Measurements from ENCODE around the gene KCNH8.

The KCNH8 gene

DNA sequence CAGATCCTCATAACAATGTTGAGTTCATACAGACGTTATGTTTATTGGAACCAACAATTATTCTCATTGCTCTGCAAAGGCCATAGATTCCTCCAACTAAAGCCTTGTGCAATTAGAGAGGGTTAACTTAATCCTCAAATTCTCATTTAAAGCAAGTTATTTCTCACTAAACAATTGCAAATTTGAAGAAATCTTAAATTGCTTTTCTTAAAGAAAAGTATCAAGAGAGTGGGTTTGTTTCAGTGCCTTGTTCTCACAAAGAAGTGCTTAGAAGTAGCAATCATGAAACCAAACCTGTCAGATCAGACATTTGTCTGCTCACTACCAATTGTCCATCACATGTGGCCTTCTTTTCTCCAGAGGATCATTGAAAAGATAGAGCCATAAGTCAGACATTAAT, 124.8 kb downstream of the KCNH8 start:
- TF ChIP-seq TAF1 (IDR thresholded peaks at IDR 0.05; ENCODE audit: low read depth) (no peak), NFIC (IDR thresholded peaks at IDR 0.05) (no peak), CREB1 (IDR thresholded peaks at IDR 0.05; ENCODE audit: low read depth) (no peak), TEAD4 (IDR thresholded peaks at IDR 0.05) (no peak), CEBPB (IDR thresholded peaks at IDR 0.05) (no peak), RAD21 (IDR thresholded peaks at IDR 0.05; ENCODE audit: low read depth) (no peak), EP300 (IDR thresholded peaks at IDR 0.05; ENCODE audit: borderline replicate concordance) (no peak), EGR1 (IDR thresholded peaks at IDR 0.05) (no peak), YY1 (IDR thresholded peaks at IDR 0.05; ENCODE audit: low read depth) (no peak)
- TF ChIP-seq, protein P1, sequence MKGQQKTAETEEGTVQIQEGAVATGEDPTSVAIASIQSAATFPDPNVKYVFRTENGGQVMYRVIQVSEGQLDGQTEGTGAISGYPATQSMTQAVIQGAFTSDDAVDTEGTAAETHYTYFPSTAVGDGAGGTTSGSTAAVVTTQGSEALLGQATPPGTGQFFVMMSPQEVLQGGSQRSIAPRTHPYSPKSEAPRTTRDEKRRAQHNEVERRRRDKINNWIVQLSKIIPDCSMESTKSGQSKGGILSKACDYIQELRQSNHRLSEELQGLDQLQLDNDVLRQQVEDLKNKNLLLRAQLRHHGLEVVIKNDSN (IDR thresholded peaks at IDR 0.05), result no peak

- TF ChIP-seq ZBTB7A (IDR thresholded peaks at IDR 0.05; ENCODE audit: low read depth) (no peak), NFIC (IDR thresholded peaks at IDR 0.05) (no peak), YY1 (IDR thresholded peaks at IDR 0.05; ENCODE audit: low read depth) (no peak), CEBPB (IDR thresholded peaks at IDR 0.05) (no peak), FOXM1 (IDR thresholded peaks at IDR 0.05; ENCODE audit: borderline replicate concordance, low read depth) (no peak), REST (IDR thresholded peaks at IDR 0.05; ENCODE audit: low read depth) (no peak), EP300 (IDR thresholded peaks at IDR 0.05; ENCODE audit: borderline replicate concordance) (no peak)
- TF ChIP-seq, protein P1 (IDR thresholded peaks at IDR 0.05), result no peak
Measured at GRCh38 chr3:19274576-19274975, 126.3 kb downstream of the KCNH8 start.

GRCh38 chr3:19284974-19285373, 136.7 kb downstream of the KCNH8 start:
- TF ChIP-seq TCF12 (IDR thresholded peaks at IDR 0.05; ENCODE audit: low read depth) (no peak), ZBTB7A (IDR thresholded peaks at IDR 0.05; ENCODE audit: low read depth) (no peak), TEAD4 (IDR thresholded peaks at IDR 0.05) (no peak), EGR1 (IDR thresholded peaks at IDR 0.05) (no peak), CEBPB (IDR thresholded peaks at IDR 0.05) (no peak)

- TF ChIP-seq REST (IDR thresholded peaks at IDR 0.05; ENCODE audit: low read depth), result no peak
- no peak for TF ChIP-seq NFIC (IDR thresholded peaks at IDR 0.05)
- TF ChIP-seq TAF1 (IDR thresholded peaks at IDR 0.05; ENCODE audit: low read depth), result no peak
- TF ChIP-seq EGR1 (IDR thresholded peaks at IDR 0.05), result no peak
- no peak for TF ChIP-seq MAX (IDR thresholded peaks at IDR 0.05)
- no peak for TF ChIP-seq EP300 (IDR thresholded peaks at IDR 0.05; ENCODE audit: borderline replicate concordance)
- TF ChIP-seq RAD21 (IDR thresholded peaks at IDR 0.05; ENCODE audit: low read depth), result no peak
- TF ChIP-seq, protein P1 (IDR thresholded peaks at IDR 0.05), result no peak
- no peak for TF ChIP-seq TCF12 (IDR thresholded peaks at IDR 0.05; ENCODE audit: low read depth)
- TF ChIP-seq FOXM1 (IDR thresholded peaks at IDR 0.05; ENCODE audit: borderline replicate concordance, low read depth), result no peak
- TF ChIP-seq YY1 (IDR thresholded peaks at IDR 0.05; ENCODE audit: low read depth), result no peak
- TF ChIP-seq CEBPB (IDR thresholded peaks at IDR 0.05), result no peak
- no peak for TF ChIP-seq TEAD4 (IDR thresholded peaks at IDR 0.05)
Measured at GRCh38 chr3:19293295-19293694, 145.0 kb downstream of the KCNH8 start.

GRCh38 chr3:19295208-19295607, 146.9 kb downstream of the KCNH8 start:
- TF ChIP-seq TAF1 (IDR thresholded peaks at IDR 0.05; ENCODE audit: low read depth), result no peak
- no peak for TF ChIP-seq TCF12 (IDR thresholded peaks at IDR 0.05; ENCODE audit: low read depth)
- TF ChIP-seq YY1 (IDR thresholded peaks at IDR 0.05; ENCODE audit: low read depth), result no peak
- TF ChIP-seq ZBTB7A (IDR thresholded peaks at IDR 0.05; ENCODE audit: low read depth), result no peak
- TF ChIP-seq NFIC (IDR thresholded peaks at IDR 0.05), result no peak
- TF ChIP-seq FOXM1 (IDR thresholded peaks at IDR 0.05; ENCODE audit: borderline replicate concordance, low read depth), result no peak
- no peak for TF ChIP-seq MAX (IDR thresholded peaks at IDR 0.05)
- TF ChIP-seq, protein P1 (IDR thresholded peaks at IDR 0.05), result no peak
- TF ChIP-seq EGR1 (IDR thresholded peaks at IDR 0.05), result no peak
- no peak for TF ChIP-seq CREB1 (IDR thresholded peaks at IDR 0.05; ENCODE audit: low read depth)
- TF ChIP-seq CEBPB (IDR thresholded peaks at IDR 0.05), result no peak
- no peak for TF ChIP-seq TEAD4 (IDR thresholded peaks at IDR 0.05)
- TF ChIP-seq EP300 (IDR thresholded peaks at IDR 0.05; ENCODE audit: borderline replicate concordance), result no peak
- no peak for TF ChIP-seq RAD21 (IDR thresholded peaks at IDR 0.05; ENCODE audit: low read depth)
- TF ChIP-seq REST (IDR thresholded peaks at IDR 0.05; ENCODE audit: low read depth), result no peak
